Panc1 (cell line): ENCODE measurements around the gene MED14. TPM values are rescaled to one million over a fixed set of nuclear protein-coding genes. Genes with fewer than 3 reads are reported as not detected.
"Not testable (repeated sequence)": the region's sequence is repeated elsewhere in the genome, so short reads cannot be mapped to it uniquely, and the experiment has no call there.

Source experiments
- ATAC-seq: fragments of 200-7000 bp; cut with Tn5 transposase; 2 replicates; pipeline ENCODE4 v1.9.1; 2020; ENCODE audit warnings: mild to moderate bottlenecking, moderate library complexity
- BruUV-seq: library from RNA; stranded (reverse); fragments of 400-500 nt; replicated peaks from 2 replicates; lab custom pipeline; 2021; lab: Mats Ljungman, UMichigan
- CTCF ChIA-PET: fragments of 300-600 bp; sonication (Branson Sonifier 250); formaldehyde crosslinking; loops from one replicate; lab custom pipeline; 2022; ENCODE audit warnings: antibody characterized with exemption; lab: Charles Lee
- POLR2A ChIA-PET: fragments of 300-600 bp; sonication (Branson Sonifier 250); formaldehyde crosslinking; loops from one replicate; lab custom pipeline; 2022; ENCODE audit warnings: antibody characterized with exemption; lab: Charles Lee
- DNase-seq: peaks from one replicate; pipeline ENCODE4 v3.0.0-alpha.2; 2010; ENCODE audit warnings: low read depth, low spot score
- H3K27ac ChIP-seq: 2 replicates; pipeline ENCODE4 v1.5.1; 2011; ENCODE audit warnings: mild to moderate bottlenecking, low read length, inconsistent platforms
- H3K27me3 ChIP-seq: fragments of 200-500 bp; sonication (Bioruptor generic); 2 replicates; pipeline ENCODE4 v1.6.0; 2014; ENCODE audit warnings: low read length, inconsistent platforms; ENCODE audit not compliant: control insufficient read depth, insufficient read depth
- H3K36me3 ChIP-seq: fragments of 200-500 bp; sonication (Bioruptor generic); 2 replicates; pipeline ENCODE4 v1.5.1; 2014; ENCODE audit warnings: inconsistent platforms, mild to moderate bottlenecking, low read length, moderate library complexity; ENCODE audit not compliant: control insufficient read depth, insufficient read depth
- H3K4me1 ChIP-seq: 2 replicates; pipeline ENCODE4 v1.5.1; 2011; ENCODE audit warnings: inconsistent platforms, mild to moderate bottlenecking, low read length, moderate library complexity; ENCODE audit not compliant: control insufficient read depth, insufficient read depth
- H3K4me3 ChIP-seq, 2 experiments: 2 replicates each; pipeline ENCODE4 v1.5.1; 2011 to 2012; ENCODE audit warnings: low read depth in 2 of 2, low read length in 2 of 2, mild to moderate bottlenecking in 2 of 2, inconsistent platforms in 1 of 2, moderate library complexity in 1 of 2
- H3K9me3 ChIP-seq: fragments of 200-500 bp; sonication (Bioruptor generic); 2 replicates; pipeline ENCODE4 v1.5.1; 2014; ENCODE audit warnings: low read depth, mild to moderate bottlenecking, inconsistent platforms, low read length, moderate library complexity; ENCODE audit not compliant: control insufficient read depth, insufficient read depth
- CTCF ChIP-seq: fragments of 450-650 bp; IDR thresholded peaks from 2 replicates; pipeline ENCODE4 v1.5.1; 2017; ENCODE audit warnings: mild to moderate bottlenecking
- POLR2AphosphoS5 ChIP-seq: IDR thresholded peaks from 2 replicates; pipeline ENCODE4 v1.6.1; 2012; ENCODE audit warnings: mild to moderate bottlenecking, low read depth, low read length, moderate library complexity
- REST ChIP-seq, 2 experiments: IDR thresholded peaks; 2 replicates each; pipeline ENCODE4 v1.6.1; 2011 to 2012; ENCODE audit warnings: low read depth in 2 of 2, control low read depth in 1 of 2, low read length in 1 of 2, mild to moderate bottlenecking in 1 of 2, moderate library complexity in 1 of 2; ENCODE audit not compliant: insufficient read depth in 1 of 2
- SIN3A ChIP-seq: IDR thresholded peaks from 2 replicates; pipeline ENCODE4 v1.6.1; 2012; ENCODE audit warnings: low read depth, mild to moderate bottlenecking, low read length, moderate library complexity, borderline replicate concordance; ENCODE audit not compliant: insufficient read depth
- in situ Hi-C: cut with HindIII; loops from 2 replicates; pipeline ENCODE4 v1.10.0; 2016; ENCODE audit warnings: low sequenced_read_pairs, low pct_unique_long_range_greater_than_20kb
- intact Hi-C: fragments of 100-400 bp; cut with micrococcal nuclease; formaldehyde crosslinking; loops from one replicate; pipeline ENCODE4 v1.10.0; 2022; ENCODE audit not compliant: unreplicated experiment
- total RNA-seq: library from RNA; stranded (reverse); gene quantifications from one replicate; pipeline ENCODE4 v1.2.1, GENCODE V29; 2021; ENCODE audit not compliant: unreplicated experiment

MED14 gene
- total RNA-seq, 1 experiment from 2014 or later: 45.4 TPM

GRCh38 chrX:40736170-40736505 lies 796 bp upstream of the MED14 start:
- H3K27ac ChIP-seq: peak overlapping the region; percentile 77
- peak; percentile 32; the same call in 1 of the 2 replicates for ATAC-seq
- CTCF ChIA-PET: no interaction called here
- H3K27me3 ChIP-seq: no peaks in the 10 kb centered on the region
- peak overlapping the region; percentile 57 to 70 for H3K4me3 ChIP-seq
- no peaks in the 10 kb centered on the region for H3K36me3 ChIP-seq
- BruUV-seq: TSS peak; percentile 94
- no peak for DNase-seq
- intact Hi-C loops: no loop called here
- in situ Hi-C loops: no loop called here
- POLR2A ChIA-PET: no interaction called here
- TF ChIP-seq POLR2AphosphoS5 (no peak), CTCF (no peak; the same call in 1 of the 2 replicates), SIN3A (no peak)
- no peaks in the 10 kb centered on the region for H3K9me3 ChIP-seq
- peaks cover 6% of the 10 kb centered on the region; the same call in 1 of the 2 replicates for H3K4me1 ChIP-seq

GRCh38 chrX:40734971-40735324 lies 394 bp downstream of the MED14 start:
- CTCF ChIA-PET: no interaction called here
- H3K27ac ChIP-seq: peak overlapping the region; percentile 61; the same call in 1 of the 2 replicates
- H3K36me3 ChIP-seq: no peaks in the 10 kb centered on the region
- peaks cover 6% of the 10 kb centered on the region; the same call in 1 of the 2 replicates for H3K4me1 ChIP-seq
- H3K27me3 ChIP-seq: no peaks in the 10 kb centered on the region
- TF ChIP-seq REST (IDR thresholded peaks at IDR 0.05; ENCODE audit: insufficient read depth in 1 of 2, low read depth in 2 of 2, low read length in 1 of 2): no peak
- no peak for TF ChIP-seq CTCF
- no peak for TF ChIP-seq SIN3A
- in situ Hi-C loops (no loop called here), intact Hi-C loops (no loop called here)
- no peaks in the 10 kb centered on the region for H3K9me3 ChIP-seq
- DNase-seq (no peak), ATAC-seq (peak; percentile 6)
- H3K4me3 ChIP-seq: peak overlapping the region; percentile 57 to 70
- POLR2A ChIA-PET: interaction anchor here (0.5 kb wide), 1 partner anchor 42 kb away, joined by 3 read pairs; no protein-coding TSS in a partner anchor
- BruUV-seq: no TSS peak

GRCh38 chrX:40733706-40734105 lies 1.6 kb downstream of the MED14 start:
- intact Hi-C loops: no loop called here
- no peak for ATAC-seq
- ChIA-PET CTCF (no interaction called here), POLR2A (no interaction called here)
- H3K9me3 ChIP-seq: no peaks in the 10 kb centered on the region
- H3K36me3 ChIP-seq: no peaks in the 10 kb centered on the region
- peaks cover 6% of the 10 kb centered on the region; the same call in 1 of the 2 replicates for H3K4me1 ChIP-seq
- TF ChIP-seq CTCF: no peak
- BruUV-seq: no TSS peak
- in situ Hi-C loops: no loop called here
- peak overlapping the region; percentile 14 to 57 for H3K4me3 ChIP-seq
- no peak for DNase-seq
- no peaks in the 10 kb centered on the region for H3K27me3 ChIP-seq
- H3K27ac ChIP-seq: no peak overlapping the region

GRCh38 chrX:40732499-40732898 lies 2.8 kb downstream of the MED14 start:
- H3K9me3 ChIP-seq, POLR2A ChIA-PET, H3K4me3 ChIP-seq, ATAC-seq, CTCF ChIA-PET, in situ Hi-C loops, H3K27ac ChIP-seq, intact Hi-C loops, H3K4me1 ChIP-seq, H3K36me3 ChIP-seq, DNase-seq, BruUV-seq, H3K27me3 ChIP-seq: not testable (repeated sequence)
